ENCODE measurements around the gene SULT1E1.

Gene SULT1E1

GRCh38 chr4:69811166-69811565 is 48.8 kb downstream of the SULT1E1 start:
- TF ChIP-seq CTBP1 (IDR thresholded peaks at IDR 0.05; ENCODE audit: borderline replicate concordance): no peak
- no peak for TF ChIP-seq PKNOX1 (IDR thresholded peaks at IDR 0.05)
- no peak for TF ChIP-seq TARDBP (IDR thresholded peaks at IDR 0.05)
- TF ChIP-seq FOXK2 (IDR thresholded peaks at IDR 0.05): no peak
- no peak for TF ChIP-seq ELF4 (IDR thresholded peaks at IDR 0.05)
- TF ChIP-seq FOXM1 (IDR thresholded peaks at IDR 0.05; ENCODE audit: borderline replicate concordance): no peak
- no peak for TF ChIP-seq NFRKB (IDR thresholded peaks at IDR 0.05)
- CTCF ChIA-PET: no interaction called here
- DNase-seq (ENCODE audit: extremely low spot score): no peak
- POLR2A ChIA-PET: no interaction called here

GRCh38 chr4:69800599-69800998 is 59.3 kb downstream of the SULT1E1 start:
- ChIA-PET POLR2A (no interaction called here), CTCF (no interaction called here)
- no peak for DNase-seq (ENCODE audit: extremely low spot score)
- TF ChIP-seq SUZ12 (IDR thresholded peaks at IDR 0.05) (no peak), CTBP1 (IDR thresholded peaks at IDR 0.05; ENCODE audit: borderline replicate concordance) (no peak), ZNF384 (IDR thresholded peaks at IDR 0.05) (no peak), ELF4 (IDR thresholded peaks at IDR 0.05) (no peak), LEF1 (IDR thresholded peaks at IDR 0.05; ENCODE audit: borderline replicate concordance) (no peak), SP1 (IDR thresholded peaks at IDR 0.05) (no peak), FOXA1 (IDR thresholded peaks at IDR 0.05) (no peak), FOXM1 (IDR thresholded peaks at IDR 0.05; ENCODE audit: borderline replicate concordance) (no peak), TARDBP (IDR thresholded peaks at IDR 0.05) (no peak), FOXK2 (IDR thresholded peaks at IDR 0.05) (no peak), NFRKB (IDR thresholded peaks at IDR 0.05) (no peak), BHLHE40 (IDR thresholded peaks at IDR 0.05; ENCODE audit: borderline replicate concordance) (no peak), HDGF (IDR thresholded peaks at IDR 0.05; ENCODE audit: borderline replicate concordance) (no peak)

- POLR2A ChIA-PET: no interaction called here
- CTCF ChIA-PET: no interaction called here
- DNase-seq (ENCODE audit: extremely low spot score): no peak
- TF ChIP-seq TARDBP (IDR thresholded peaks at IDR 0.05) (no peak), CTBP1 (IDR thresholded peaks at IDR 0.05; ENCODE audit: borderline replicate concordance) (no peak)
These were observed 60.6 kb downstream of the SULT1E1 start for GRCh38 chr4:69799337-69799736.

GRCh38 chr4:69793732-69794131 is 66.2 kb downstream of the SULT1E1 start:
- TF ChIP-seq FOXM1 (IDR thresholded peaks at IDR 0.05; ENCODE audit: borderline replicate concordance) (no peak), FOXA1 (IDR thresholded peaks at IDR 0.05) (no peak), FOXK2 (IDR thresholded peaks at IDR 0.05) (no peak), ARNT (IDR thresholded peaks at IDR 0.05) (no peak), SP1 (IDR thresholded peaks at IDR 0.05) (no peak), TARDBP (IDR thresholded peaks at IDR 0.05) (no peak), HDGF (IDR thresholded peaks at IDR 0.05; ENCODE audit: borderline replicate concordance) (no peak), ELF4 (IDR thresholded peaks at IDR 0.05) (no peak), SUZ12 (IDR thresholded peaks at IDR 0.05) (no peak), BHLHE40 (IDR thresholded peaks at IDR 0.05; ENCODE audit: borderline replicate concordance) (no peak), LEF1 (IDR thresholded peaks at IDR 0.05; ENCODE audit: borderline replicate concordance) (no peak), NFRKB (IDR thresholded peaks at IDR 0.05) (no peak), L3MBTL2 (conservative IDR thresholded peaks at IDR 0.05) (no peak), CTBP1 (IDR thresholded peaks at IDR 0.05; ENCODE audit: borderline replicate concordance) (no peak), ZNF384 (IDR thresholded peaks at IDR 0.05) (no peak)
- POLR2A ChIA-PET: no interaction called here
- CTCF ChIA-PET: no interaction called here
- DNase-seq (ENCODE audit: extremely low spot score): no peak

Measured in HEK293T (cell line).